Gastrocnemius medialis (tissue), 4 donors: Measurements from ENCODE around the gene LPIN3.

ENCODE experiments used
- POLR2A ChIP-seq, 2 donors: fragments of 450-650 bp; IDR thresholded peaks; one replicate each; pipeline ENCODE4 v1.6.1; 2017; ENCODE audit warnings: antibody characterized with exemption in 2 of 2, mild to moderate bottlenecking in 2 of 2, moderate library complexity in 2 of 2
- TF ChIP-seq, protein P1 (sequence below), 5 experiments: fragments of 450-650 bp in 3 of 5; fragments of 200-600 bp in 2 of 5; sonication (generic) in 2 of 5; IDR thresholded peaks in 4 of 5; conservative IDR thresholded peaks in 1 of 5; 1 replicate in 4 of 5; 2 replicates in 1 of 5; pipeline ENCODE4 v1.5.1; 2016 to 2019; ENCODE audit warnings: antibody characterized with exemption in 5 of 5, mild to moderate bottlenecking in 3 of 5, moderate library complexity in 3 of 5

DNA sequence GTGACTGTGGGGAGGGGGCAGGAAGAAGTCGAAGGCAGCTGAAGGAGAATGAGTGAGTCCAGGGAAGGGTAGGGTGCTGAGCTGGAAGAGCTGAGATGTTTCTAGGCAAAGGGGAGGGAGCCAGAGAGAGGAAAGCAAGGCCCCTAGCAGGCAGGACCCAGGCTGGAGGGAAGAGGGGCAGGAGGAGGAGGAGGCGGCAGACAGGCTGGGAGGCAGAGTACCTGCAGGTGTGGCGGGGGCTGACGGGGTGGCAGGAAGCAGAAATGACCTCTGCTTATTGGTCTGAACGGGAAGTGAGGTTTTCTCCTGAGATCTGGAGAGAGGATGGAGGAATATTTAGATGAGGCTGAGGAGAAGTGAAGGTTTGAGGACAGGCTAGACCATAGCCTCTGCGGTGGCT lies 36.7 kb downstream of the LPIN3 start:
- TF ChIP-seq, protein P1, sequence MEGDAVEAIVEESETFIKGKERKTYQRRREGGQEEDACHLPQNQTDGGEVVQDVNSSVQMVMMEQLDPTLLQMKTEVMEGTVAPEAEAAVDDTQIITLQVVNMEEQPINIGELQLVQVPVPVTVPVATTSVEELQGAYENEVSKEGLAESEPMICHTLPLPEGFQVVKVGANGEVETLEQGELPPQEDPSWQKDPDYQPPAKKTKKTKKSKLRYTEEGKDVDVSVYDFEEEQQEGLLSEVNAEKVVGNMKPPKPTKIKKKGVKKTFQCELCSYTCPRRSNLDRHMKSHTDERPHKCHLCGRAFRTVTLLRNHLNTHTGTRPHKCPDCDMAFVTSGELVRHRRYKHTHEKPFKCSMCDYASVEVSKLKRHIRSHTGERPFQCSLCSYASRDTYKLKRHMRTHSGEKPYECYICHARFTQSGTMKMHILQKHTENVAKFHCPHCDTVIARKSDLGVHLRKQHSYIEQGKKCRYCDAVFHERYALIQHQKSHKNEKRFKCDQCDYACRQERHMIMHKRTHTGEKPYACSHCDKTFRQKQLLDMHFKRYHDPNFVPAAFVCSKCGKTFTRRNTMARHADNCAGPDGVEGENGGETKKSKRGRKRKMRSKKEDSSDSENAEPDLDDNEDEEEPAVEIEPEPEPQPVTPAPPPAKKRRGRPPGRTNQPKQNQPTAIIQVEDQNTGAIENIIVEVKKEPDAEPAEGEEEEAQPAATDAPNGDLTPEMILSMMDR (IDR thresholded peaks at IDR 0.05 in 4 of 5, conservative IDR thresholded peaks at IDR 0.05 in 1 of 5), result no peak
- TF ChIP-seq POLR2A (IDR thresholded peaks at IDR 0.05), result no peak
